ENCODE results near the gene LRCH1.
A peak's percentile ranks its signal among the peaks of the same experiment; 100 is the strongest.

Gene LRCH1

DNA sequence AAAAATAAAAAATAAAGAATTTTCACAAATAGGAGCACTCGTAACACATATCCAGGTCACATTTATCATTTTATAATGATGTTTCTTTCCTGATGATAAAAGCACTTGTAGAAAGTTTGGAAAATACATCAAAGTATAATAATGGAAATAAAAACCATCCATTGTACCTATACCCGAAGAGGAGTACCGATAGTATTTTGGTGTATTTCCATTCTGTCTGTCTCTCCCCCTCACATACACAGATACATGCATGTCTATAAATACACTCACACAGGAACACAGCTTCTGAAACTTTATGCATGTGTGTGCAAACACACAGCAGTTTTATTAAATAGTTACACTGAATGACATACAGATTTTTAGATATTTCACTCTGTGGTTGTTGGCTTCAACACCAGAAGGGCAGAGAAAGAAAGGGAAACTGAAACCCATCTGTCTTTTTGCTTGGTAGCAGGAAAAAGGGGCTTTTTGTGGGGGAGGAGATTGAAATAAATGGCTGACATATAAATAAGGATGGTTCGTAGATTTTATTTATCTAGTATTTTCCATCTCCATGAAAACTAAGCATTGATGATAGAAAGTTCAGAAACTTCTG is 114.8 kb downstream of the LRCH1 start:
- no peak for DNase-seq

- no peak for DNase-seq
Observed at GRCh38 chr13:46668302-46668720, 115.3 kb downstream of the LRCH1 start.

GRCh38 chr13:46668931-46669525 is 116.1 kb downstream of the LRCH1 start:
- DNase-seq = no peak

DNA sequence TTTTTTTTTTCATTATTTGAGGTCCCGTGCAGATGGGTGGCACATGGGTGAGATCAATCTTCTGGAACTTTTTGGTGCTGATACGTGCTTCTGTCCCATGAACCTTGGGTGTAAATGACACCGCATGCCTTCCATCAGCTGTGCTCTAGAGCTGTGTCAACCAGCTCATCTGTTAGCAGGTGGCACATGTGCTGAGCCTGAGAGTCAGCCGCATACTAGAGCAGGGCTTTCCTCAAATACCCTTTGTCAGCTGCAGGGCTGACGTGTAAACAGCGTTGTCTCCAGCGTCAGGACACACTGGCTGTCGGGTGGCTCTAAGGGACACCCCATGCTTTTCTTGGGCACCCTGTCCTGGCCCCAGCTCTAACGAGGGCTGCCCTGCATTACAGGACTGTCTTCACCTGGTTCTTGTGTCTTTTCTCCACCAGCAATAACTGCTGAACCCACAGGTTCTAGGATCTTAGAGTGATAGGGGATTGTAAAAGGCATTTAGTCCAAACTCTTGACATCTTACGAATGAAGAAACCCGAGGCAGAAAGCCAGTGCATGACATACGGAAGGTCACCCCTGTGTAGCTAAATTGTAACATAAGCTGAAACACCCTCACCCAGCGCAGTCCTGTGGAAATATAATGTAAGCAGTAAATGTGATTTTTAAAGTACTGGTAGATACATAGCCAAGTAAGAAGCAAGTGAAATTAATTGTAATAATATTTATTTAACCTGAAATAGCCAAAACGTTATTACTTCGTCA is 119.5 kb downstream of the LRCH1 start:
- no peak for DNase-seq

GRCh38 chr13:46675016-46675415 is 122.0 kb downstream of the LRCH1 start:
- no peak for DNase-seq

GRCh38 chr13:46676378-46676725 is 123.4 kb downstream of the LRCH1 start:
- DNase-seq = no peak

DNA sequence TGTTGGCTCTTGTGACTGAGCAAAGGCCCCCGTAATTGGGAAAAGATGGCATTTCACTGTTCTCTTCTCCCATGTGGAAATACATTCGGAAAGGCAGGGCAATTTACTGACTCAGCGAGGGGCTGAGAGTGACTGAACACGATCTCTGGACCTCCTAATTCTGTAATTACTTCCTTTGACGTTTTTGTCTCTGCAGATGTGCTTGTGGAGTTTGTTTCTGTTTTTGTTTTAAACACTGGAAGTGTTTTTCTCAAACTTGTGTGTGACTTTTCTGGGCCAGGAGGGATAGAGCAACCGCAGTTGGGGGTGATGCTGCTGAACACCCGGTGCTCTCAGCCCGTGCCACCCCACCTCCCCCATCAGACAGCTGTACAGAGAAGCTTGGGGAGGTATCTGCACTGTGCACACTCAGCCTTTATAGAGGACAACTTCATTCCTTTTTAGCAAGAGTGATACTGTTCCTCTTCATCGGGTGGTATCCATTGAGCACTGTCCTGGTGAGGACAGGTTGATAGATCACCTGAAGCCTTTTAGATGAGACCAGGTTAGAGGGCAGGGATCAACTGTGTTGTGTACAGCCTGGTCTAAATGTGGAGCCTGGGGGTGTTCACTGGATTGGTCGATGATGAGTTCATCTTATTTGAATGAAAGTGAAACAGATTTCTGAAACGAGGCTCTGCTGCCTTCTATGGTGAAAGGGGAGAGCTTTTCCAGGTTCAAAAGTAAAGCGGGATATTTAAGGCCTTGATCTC is 126.6 kb downstream of the LRCH1 start:
- DNase-seq = peak; percentile 12

- DNase-seq = no peak
Observed at GRCh38 chr13:46682015-46682414, 129.0 kb downstream of the LRCH1 start.

- no peak for DNase-seq
Observed at GRCh38 chr13:46682707-46683106, 129.7 kb downstream of the LRCH1 start.

DNA sequence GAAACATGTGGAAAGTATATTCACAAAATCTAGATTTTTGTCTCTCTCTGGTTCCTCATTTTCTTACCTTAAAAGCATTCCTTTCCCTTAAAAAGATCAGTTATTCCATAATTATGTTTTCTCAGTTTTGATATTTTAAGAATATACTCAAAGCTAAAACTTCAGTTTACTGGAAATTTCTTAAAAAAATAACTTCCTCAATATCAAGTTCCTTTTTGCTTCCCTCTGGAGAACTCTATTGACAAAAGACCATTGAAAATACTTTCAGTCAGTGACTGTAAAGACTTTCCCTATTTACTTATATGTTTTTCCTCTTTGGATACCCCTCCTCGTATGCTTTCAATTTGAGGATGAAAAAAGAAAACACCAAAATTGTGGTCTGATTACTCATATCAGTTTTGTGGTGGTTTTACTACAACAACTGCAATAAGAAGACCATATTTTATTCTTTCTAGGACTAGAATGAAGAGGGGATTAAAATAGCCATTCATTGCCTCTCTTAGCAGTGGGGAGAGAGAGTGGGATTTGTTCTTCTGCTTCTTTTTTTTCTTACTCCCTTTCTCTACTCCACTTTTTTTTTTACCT is 130.8 kb downstream of the LRCH1 start:
- DNase-seq = no peak

DNA sequence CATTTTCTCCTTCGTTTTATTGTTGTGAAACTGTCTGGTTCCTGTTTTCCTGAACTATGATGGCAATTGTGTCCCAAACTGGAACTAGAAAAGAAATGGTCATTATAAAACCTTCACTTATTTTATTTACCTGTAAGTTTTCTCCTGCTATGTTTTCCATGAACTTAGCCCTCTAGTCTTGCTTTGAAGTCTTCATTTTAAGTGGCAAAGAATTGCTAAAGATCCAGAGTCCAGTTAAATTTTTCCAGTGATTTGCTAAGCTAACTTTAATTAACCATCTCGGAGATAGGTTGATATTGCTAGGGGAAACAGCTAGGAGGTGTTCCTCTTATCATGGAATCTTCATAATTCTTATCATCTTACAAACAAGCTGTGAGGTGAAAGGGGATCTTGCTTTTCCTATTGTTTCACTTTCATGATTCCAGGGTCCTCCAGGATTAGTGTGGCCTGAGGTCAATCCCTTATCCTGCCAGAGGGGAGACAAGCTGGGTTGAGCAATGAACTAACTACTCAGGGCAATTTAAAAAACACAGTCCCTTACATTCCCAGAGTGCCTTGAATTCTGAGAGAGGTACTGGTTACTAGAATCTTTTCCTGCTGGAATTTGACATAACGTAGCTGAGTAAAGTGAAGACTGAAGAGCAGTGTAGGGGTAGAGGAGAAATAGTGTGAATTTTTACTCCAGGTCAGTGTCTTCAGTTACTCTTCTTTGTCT is 131.5 kb downstream of the LRCH1 start:
- DNase-seq = no peak

GRCh38 chr13:46685006-46685730 is 132.2 kb downstream of the LRCH1 start:
- no peak for DNase-seq

- DNase-seq = no peak
Observed at GRCh38 chr13:46686171-46686570, 133.2 kb downstream of the LRCH1 start.

DNA sequence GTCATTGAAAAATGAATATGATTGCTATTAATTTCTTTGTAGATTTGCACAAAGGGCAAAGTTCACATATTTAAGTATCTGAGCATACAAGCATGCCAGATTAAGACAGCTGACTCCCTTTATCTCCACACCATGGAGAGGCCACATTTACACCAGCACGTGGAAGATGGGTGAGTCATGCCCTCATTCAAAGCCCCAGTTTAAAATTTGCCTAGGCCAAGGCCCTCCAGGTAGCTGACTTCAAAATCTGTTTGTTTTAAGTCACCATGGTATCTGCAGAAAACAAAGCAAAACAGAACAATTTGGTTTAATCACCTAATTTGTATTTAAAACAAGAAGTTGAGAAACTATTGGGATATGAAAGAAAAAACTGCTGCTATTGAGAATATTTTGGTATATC is 134.8 kb downstream of the LRCH1 start:
- DNase-seq = no peak

GRCh38 chr13:46688306-46688705 is 135.3 kb downstream of the LRCH1 start:
- no peak for DNase-seq

DNA sequence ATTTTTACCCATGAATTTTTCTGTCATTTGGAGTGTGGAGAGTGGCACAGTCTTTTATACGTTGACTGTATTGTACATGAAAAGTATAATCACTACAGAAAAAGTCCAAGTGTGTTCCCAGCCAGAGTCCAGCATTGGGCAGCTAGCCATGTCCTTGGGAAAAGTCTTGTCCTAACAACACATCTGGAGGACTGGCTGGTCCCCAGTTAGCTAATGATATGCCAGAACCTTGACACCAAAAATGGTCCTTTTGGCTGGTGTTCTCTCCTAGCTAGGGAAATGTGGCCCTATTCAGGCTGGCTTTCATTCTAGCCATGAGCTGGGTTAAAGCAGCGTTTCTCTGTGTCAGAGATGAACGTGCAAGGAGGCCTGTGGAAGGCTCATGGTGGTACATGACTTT is 145.0 kb downstream of the LRCH1 start:
- no peak for DNase-seq

- DNase-seq = no peak
Observed at GRCh38 chr13:46698910-46699460, 146.0 kb downstream of the LRCH1 start.

DNA sequence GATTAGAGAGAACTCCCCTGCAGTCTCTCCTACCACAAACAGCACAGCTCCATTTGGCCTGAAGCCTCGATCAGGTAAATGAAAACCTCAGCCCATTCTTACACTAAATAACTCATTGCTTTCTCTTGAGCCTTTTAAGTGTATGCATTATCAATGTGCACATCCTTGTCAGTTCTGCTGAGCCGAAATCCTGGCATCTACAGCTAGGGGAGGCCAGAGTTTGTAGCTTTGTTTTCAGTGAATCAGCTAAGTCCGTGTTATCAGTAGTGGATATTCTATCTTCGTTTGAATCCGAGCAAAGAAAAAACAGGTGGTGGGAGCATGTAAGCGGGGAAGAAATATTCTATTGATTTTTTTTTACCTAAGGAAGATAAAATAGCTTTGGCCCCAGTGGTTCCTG is 159.6 kb downstream of the LRCH1 start:
- DNase-seq = no peak

GRCh38 chr13:46715363-46715762 is 162.4 kb downstream of the LRCH1 start:
- DNase-seq = no peak

DNA sequence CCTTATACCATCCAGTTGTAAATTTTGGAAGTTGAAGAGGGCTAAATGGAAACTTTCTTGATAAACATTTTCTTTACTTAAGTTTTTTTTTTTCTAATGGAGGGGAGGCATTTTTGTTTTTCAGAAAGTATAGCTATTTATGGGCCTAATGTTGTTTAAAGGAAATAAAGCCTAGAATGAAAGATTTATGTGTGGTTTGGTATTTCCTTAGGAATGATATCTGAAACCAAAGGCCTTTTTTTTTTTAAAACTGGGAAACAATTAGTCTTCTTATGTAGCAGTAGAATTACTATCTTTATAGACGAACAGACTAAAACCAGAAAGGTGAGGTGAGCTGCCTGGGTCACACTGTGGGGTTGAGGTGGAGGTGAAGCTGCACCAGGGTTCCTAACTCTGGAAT is 163.9 kb downstream of the LRCH1 start:
- DNase-seq = no peak

DNA sequence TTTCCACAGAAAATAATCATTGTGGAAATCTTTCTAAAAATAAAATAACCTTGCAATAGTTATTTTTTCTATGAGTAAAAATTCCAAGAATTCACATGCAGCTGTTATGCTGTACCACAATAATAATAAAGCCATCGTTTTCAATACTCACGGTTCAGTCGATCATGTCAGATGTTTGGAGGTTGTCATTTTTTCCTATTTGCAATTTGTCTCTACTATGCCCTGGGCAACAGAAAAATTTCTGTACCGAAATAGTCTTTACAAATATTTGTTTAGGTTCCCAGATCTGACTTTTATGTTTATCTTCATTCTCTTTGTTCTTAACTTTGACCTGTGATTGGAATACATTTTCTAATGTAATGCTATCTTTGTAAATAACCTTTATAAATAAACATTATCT is 164.3 kb downstream of the LRCH1 start:
- no peak for DNase-seq

DNA sequence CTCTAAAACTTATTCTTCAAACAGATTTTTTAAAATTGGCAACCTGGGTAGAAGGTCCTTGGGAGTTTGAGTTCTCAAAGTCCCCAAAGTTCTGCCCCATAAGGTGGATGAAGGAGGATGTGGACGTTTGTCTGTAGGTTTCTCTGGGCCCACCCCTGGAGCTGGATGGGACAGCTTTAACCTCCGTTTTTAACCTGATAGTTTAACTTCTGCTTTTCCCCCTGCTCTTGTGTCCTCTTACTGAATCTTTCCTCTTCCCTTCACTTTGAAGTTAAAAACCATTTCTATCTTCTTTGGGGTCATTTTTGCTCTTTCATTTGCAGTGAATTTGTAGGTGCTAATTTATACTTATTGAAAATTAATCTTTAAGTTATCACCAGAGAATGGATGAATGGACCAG is 164.9 kb downstream of the LRCH1 start:
- no peak for DNase-seq
